GM19023 (cell line): ENCODE data around the gene SPTBN5.

ENCODE experiments used
- ATAC-seq: cut with Tn5 transposase; IDR thresholded peaks from one replicate; pipeline ENCODE4 v1.9.1; 2021; ENCODE audit warnings: mild to moderate bottlenecking, moderate library complexity; ENCODE audit not compliant: unreplicated experiment

SPTBN5 gene

DNA sequence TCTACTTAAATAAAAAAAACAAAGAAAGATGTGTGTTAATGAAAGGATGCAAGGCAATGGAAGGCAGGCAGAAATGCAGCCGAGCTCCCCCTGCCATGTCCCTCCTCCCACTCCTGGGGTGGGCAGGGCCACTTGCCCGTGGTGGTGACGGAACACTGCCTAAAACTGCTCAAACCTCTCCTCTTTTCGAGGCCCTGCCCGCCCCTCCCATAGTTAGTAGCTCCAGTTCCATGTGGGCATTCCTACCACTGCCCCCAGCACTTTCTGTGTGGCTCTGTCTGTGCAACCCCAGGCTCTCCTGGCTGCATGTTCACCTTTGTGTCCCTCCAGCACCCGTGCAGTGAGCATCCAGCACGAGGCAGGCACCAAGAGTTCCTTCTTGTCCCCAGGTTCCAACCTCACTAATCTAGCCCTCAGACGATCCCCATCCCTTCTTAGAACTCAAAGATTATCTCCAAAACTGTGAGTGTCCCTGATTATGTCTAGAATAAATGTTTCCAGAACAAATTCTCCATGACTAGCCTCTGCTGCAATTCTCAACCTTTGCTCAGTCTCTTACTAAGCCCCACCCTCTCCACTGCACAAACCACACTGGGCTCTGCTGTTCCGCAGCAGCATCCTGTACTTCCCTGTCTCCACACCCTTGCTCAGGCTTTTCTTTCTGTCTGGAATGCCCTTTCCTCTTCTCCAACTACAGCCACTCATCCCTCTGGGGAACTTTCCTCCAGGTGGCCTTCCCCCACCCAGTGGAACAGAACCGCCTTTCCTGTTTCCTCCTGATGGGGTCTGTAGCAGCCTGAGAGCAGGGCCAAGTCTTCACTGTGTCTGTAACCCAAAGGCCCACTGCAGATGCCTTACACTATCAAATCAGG is 32.6 kb upstream of the SPTBN5 start:
- ATAC-seq: no peak

GRCh38 chr15:41925086-41925608 is 31.3 kb upstream of the SPTBN5 start:
- ATAC-seq: no peak

- no peak for ATAC-seq
These were observed 29.6 kb upstream of the SPTBN5 start for GRCh38 chr15:41923401-41923997.

DNA sequence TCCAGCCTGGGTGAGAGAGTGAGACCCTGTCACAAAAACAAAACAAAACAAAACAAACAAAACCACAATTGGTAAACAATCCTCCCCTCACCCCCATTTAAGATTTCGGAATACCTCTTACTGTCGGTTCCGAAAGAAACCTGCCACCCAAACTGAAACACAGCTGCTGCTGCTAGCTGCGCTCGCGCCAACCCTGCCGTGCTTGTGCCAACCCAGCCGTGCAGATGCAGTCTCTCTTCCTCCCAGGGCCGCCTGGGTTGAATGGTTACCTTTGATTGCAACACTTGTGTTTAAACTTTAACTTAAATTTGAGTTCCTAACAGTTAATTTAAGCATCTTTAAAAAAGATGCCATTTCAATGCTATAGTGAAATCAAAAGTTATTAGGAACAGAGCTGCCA is 28.5 kb upstream of the SPTBN5 start:
- no peak for ATAC-seq

- ATAC-seq: no peak
These were observed 27.8 kb upstream of the SPTBN5 start for GRCh38 chr15:41921639-41922038.

- no peak for ATAC-seq
These were observed 27.3 kb upstream of the SPTBN5 start for GRCh38 chr15:41921167-41921566.

- no peak for ATAC-seq
These were observed 26.2 kb upstream of the SPTBN5 start for GRCh38 chr15:41919954-41920538.

DNA sequence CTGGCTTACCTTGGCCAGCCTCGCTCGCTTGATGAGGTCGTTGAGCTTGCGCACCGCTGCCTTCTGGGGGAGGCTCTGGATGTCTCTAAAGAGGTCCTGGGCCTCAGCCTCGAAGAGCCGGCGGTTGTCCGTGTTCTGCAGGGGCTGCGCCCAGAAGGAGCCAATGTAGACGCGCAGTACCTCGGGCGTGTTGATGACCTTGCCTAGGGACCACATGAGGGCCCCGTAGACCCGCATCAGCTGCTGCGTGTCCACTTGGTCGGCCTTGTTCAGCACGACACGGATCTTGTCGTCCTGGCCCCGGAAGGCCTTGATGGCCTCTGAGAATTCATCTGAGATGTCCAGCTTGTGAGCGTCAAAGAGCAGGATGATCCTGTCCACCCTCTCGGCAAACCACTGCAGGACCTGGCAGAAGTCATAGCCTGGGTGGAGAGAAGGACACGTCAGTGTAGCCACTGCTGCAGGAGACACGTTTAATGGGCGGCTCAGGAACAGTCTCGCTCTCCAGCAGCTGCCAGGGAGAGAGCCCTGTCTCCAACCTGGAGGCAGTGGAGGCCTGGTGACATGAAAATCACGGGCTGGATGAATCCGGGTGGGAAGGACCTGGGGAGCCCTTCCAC is 25.5 kb upstream of the SPTBN5 start:
- ATAC-seq: no peak

- no peak for ATAC-seq
These were observed 24.8 kb upstream of the SPTBN5 start for GRCh38 chr15:41918506-41919126.

GRCh38 chr15:41917767-41918430 is 24.0 kb upstream of the SPTBN5 start:
- ATAC-seq: no peak

- no peak for ATAC-seq
These were observed 21.6 kb upstream of the SPTBN5 start for GRCh38 chr15:41915255-41915994.

DNA sequence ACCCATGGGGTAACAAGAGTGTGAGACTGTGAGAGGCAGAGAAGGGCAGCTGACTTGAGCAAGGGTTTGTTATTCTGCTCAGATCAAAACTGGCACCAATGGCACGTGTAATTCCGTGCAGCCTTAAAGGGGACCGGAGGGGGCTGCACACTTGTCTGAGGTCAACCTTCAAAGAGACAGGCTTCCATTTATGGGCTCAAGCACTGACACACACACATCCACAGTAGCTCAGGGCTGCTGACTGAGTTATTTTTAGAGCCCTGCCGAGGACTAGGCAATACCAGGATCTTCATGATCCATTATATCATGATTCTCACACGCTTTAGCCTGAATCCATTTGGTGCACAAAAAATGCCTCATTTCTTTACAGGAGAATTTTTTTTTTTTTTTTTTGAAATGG is 20.6 kb upstream of the SPTBN5 start:
- ATAC-seq: no peak

GRCh38 chr15:41913256-41913655 is 19.4 kb upstream of the SPTBN5 start:
- no peak for ATAC-seq

DNA sequence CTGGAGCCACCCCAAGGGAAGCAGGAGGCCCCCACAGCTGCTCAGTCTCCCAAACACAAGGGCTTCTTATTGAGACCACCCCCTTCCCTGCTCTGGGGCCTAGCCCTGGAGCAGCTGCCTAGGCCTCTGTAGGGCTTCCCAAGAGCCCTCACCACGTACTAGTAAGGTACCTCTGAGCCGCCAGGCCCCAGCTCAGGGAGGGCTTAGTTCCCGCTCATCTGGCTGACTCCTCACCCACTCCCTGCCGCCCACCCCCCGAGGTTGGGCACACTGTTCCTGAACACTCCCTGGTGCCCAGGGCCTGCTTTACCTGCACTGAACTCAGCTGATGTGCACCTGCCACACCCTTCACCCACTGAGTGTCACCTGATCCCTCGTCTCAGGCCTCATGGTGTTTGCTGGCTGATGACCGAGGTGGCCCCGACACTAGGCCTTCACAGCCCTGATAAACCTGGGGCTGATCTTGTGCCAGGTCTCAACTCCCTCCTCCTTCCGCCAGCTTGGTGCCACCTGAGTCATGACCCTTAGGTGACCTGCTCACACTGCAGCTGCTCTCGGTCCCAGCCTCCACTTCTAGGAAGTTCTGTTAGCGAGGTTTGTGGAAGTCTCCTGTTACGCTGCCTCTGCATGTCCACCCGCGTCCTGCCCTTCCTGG is 18.0 kb upstream of the SPTBN5 start:
- ATAC-seq: no peak

- ATAC-seq: no peak
These were observed 15.0 kb upstream of the SPTBN5 start for GRCh38 chr15:41908736-41909461.

GRCh38 chr15:41907141-41907540 is 13.3 kb upstream of the SPTBN5 start:
- ATAC-seq: no peak

GRCh38 chr15:41906608-41907007 is 12.8 kb upstream of the SPTBN5 start:
- no peak for ATAC-seq

DNA sequence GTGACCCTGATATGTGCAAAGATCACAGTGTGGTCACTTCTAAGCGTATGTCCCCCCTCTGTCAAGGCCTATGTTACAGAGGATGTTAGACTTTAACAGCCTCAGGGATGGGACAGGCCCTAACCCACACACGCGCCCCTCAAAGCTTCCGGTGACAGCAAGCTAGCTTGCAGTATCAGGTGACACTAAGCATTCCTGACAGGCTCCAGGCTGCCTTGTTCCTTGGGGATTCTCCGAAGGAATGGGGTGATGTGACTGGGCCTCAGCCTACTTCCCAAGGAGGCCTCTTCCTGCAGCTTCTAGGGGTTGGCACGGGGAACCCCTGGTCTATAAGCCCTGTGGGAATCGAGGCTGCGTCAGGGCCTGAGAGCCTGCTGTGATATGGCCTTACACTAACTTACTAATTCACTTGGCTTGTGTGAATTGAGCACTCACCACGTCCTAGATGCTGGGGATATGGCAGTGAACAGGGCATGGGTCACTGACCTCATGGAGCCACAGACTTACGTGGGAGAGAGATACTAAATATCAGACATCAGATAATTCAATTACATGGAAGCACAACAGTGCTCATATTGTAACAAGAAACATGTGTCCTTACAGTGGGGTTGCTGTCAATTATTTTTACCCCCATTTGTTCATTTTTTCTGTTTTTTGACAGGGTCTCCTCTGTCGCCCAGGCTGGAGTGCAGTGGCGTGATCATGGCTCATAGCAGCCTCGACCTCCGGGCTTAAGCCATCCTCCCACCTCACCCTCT is 11.4 kb upstream of the SPTBN5 start:
- no peak for ATAC-seq
